SH-SY5Y (cell line): Measurements from ENCODE around the gene ADAMTS17.

Experiments
- GATA2 ChIP-seq: IDR thresholded peaks from 2 replicates; pipeline ENCODE4 v1.6.1; 2011; ENCODE audit warnings: mild to moderate bottlenecking, low read depth, low read length
- GATA3 ChIP-seq: IDR thresholded peaks from 2 replicates; pipeline ENCODE4 v1.6.1; 2011; ENCODE audit warnings: low read depth, mild to moderate bottlenecking, low read length, moderate library complexity

- TF ChIP-seq GATA3 (no peak), GATA2 (no peak)
These were observed 75.6 kb downstream of the ADAMTS17 start for GRCh38 chr15:100266166-100266565.
